Immature natural killer cell (primary cell): ENCODE results near the gene TRIM8. TPM values are rescaled to one million over a fixed set of nuclear protein-coding genes. Genes with fewer than 3 reads are reported as not detected.

Experiments used
- DNase-seq, 3 donors: peaks; one replicate each; pipeline ENCODE4 v3.0.0; 2022; ENCODE audit warnings: mixed read lengths in 1 of 3
- H3K27ac Mint-ChIP-seq, 6 donors: one replicate each; pipeline ENCODE4 v1.8.0; 2020; ENCODE audit warnings: mixed read lengths in 6 of 6, mild to moderate bottlenecking in 5 of 6, inconsistent platforms in 4 of 6, moderate library complexity in 3 of 6
- H3K27me3 Mint-ChIP-seq, 3 donors: one replicate each; pipeline ENCODE4 v1.8.0; 2020 to 2021; ENCODE audit warnings: low read depth in 3 of 3, mild to moderate bottlenecking in 3 of 3, mixed read lengths in 3 of 3, moderate library complexity in 3 of 3, inconsistent platforms in 1 of 3
- H3K36me3 Mint-ChIP-seq, 3 donors: one replicate each; pipeline ENCODE4 v1.8.0; 2020; ENCODE audit warnings: mixed read lengths in 3 of 3, inconsistent platforms in 2 of 3, mild to moderate bottlenecking in 2 of 3
- H3K4me1 Mint-ChIP-seq, 2 donors: one replicate each; pipeline ENCODE4 v1.8.0; 2020; ENCODE audit warnings: inconsistent platforms in 2 of 2, mild to moderate bottlenecking in 2 of 2, mixed read lengths in 2 of 2, moderate library complexity in 1 of 2
- H3K4me3 Mint-ChIP-seq, 5 donors: one replicate each; pipeline ENCODE4 v1.8.0; 2020; ENCODE audit warnings: mild to moderate bottlenecking in 5 of 5, mixed read lengths in 5 of 5, inconsistent platforms in 3 of 5, moderate library complexity in 3 of 5
- H3K9me3 Mint-ChIP-seq, 6 donors: one replicate each; pipeline ENCODE4 v1.8.0; 2020; ENCODE audit warnings: mild to moderate bottlenecking in 6 of 6, mixed read lengths in 6 of 6, inconsistent platforms in 4 of 6, moderate library complexity in 3 of 6
- polyA plus RNA-seq, 3 donors: library from polyadenylated mRNA; unstranded; fragments of 300-500 nt; fragmentation: Illumina TruSeq; gene quantifications; one replicate each; pipeline ENCODE4 v1.2.3, GENCODE V29; 2021

The TRIM8 gene
- polyA plus RNA-seq, 3 donors from 2014 or later: 30.5 to 78.8 (median 39.2) TPM

- Mint-ChIP-seq H3K27me3 (peaks cover 0 to 3% (median 0%) of the 10 kb centered on the region in 3 donors), H3K9me3 (no peaks in the 10 kb centered on the region), H3K27ac (peak overlapping the region in 2 of 6 donors; percentile 12 to 84), H3K4me3 (no peak overlapping the region), H3K36me3 (no peaks in the 10 kb centered on the region), H3K4me1 (peaks cover 4 to 9% of the 10 kb centered on the region in 2 donors)
- no peak for DNase-seq
Measured at GRCh38 chr10:102668326-102669107, 24.2 kb downstream of the TRIM8 start.

GRCh38 chr10:102669206-102670064 lies 25.2 kb downstream of the TRIM8 start:
- DNase-seq: no peak
- Mint-ChIP-seq H3K27me3 (peaks cover 3 to 11% (median 3%) of the 10 kb centered on the region in 3 donors), H3K9me3 (no peaks in the 10 kb centered on the region), H3K4me1 (peaks cover 13 to 18% of the 10 kb centered on the region in 2 donors), H3K4me3 (no peak overlapping the region), H3K27ac (peak overlapping the region in 2 of 6 donors; percentile 14 to 51), H3K36me3 (no peaks in the 10 kb centered on the region)

- DNase-seq: no peak
- Mint-ChIP-seq H3K36me3 (no peaks in the 10 kb centered on the region), H3K4me1 (peaks cover 20 to 25% of the 10 kb centered on the region in 2 donors), H3K9me3 (no peaks in the 10 kb centered on the region), H3K27ac (peak overlapping the region in 2 of 6 donors; percentile 14 to 51), H3K4me3 (no peak overlapping the region), H3K27me3 (peaks cover 3 to 11% (median 3%) of the 10 kb centered on the region in 3 donors)
Measured at GRCh38 chr10:102670065-102670670, 25.9 kb downstream of the TRIM8 start.

GRCh38 chr10:102670871-102671434 lies 26.7 kb downstream of the TRIM8 start:
- Mint-ChIP-seq H3K4me1 (peaks cover 28 to 33% of the 10 kb centered on the region in 2 donors), H3K27ac (peak overlapping the region in 1 of 6 donors; percentile 28), H3K36me3 (no peaks in the 10 kb centered on the region), H3K4me3 (no peak overlapping the region), H3K27me3 (peaks cover 3 to 11% (median 3%) of the 10 kb centered on the region in 3 donors), H3K9me3 (no peaks in the 10 kb centered on the region)
- no peak for DNase-seq

GRCh38 chr10:102673236-102673818 lies 29.0 kb downstream of the TRIM8 start:
- no peak for DNase-seq
- Mint-ChIP-seq H3K27ac (peak overlapping the region; percentile 85 to 90 (median 88)), H3K4me1 (peaks cover 40 to 47% of the 10 kb centered on the region in 2 donors), H3K4me3 (peak overlapping the region; percentile 76 to 93 (median 86)), H3K9me3 (no peaks in the 10 kb centered on the region), H3K36me3 (no peaks in the 10 kb centered on the region), H3K27me3 (peaks cover 3 to 10% (median 5%) of the 10 kb centered on the region in 3 donors)

GRCh38 chr10:102673819-102674511 lies 29.7 kb downstream of the TRIM8 start:
- Mint-ChIP-seq H3K27me3 (peaks cover 3 to 10% (median 5%) of the 10 kb centered on the region in 3 donors), H3K4me3 (peak overlapping the region; percentile 76 to 93 (median 86)), H3K36me3 (no peaks in the 10 kb centered on the region), H3K27ac (peak overlapping the region; percentile 85 to 90 (median 88)), H3K9me3 (no peaks in the 10 kb centered on the region), H3K4me1 (peaks cover 44 to 53% of the 10 kb centered on the region in 2 donors)
- peak; percentile 70 to 77 (median 72) for DNase-seq

GRCh38 chr10:102674566-102674965 lies 30.3 kb downstream of the TRIM8 start:
- peaks cover 43 to 56% of the 10 kb centered on the region in 2 donors for H3K4me1 Mint-ChIP-seq
- no peaks in the 10 kb centered on the region for H3K36me3 Mint-ChIP-seq
- no peak for DNase-seq
- peak overlapping the region; percentile 65 to 93 (median 81) for H3K4me3 Mint-ChIP-seq
- peaks cover 3 to 10% (median 5%) of the 10 kb centered on the region in 3 donors for H3K27me3 Mint-ChIP-seq
- no peaks in the 10 kb centered on the region for H3K9me3 Mint-ChIP-seq
- H3K27ac Mint-ChIP-seq: peak overlapping the region; percentile 60 to 90 (median 88)

GRCh38 chr10:102675011-102675665 lies 30.9 kb downstream of the TRIM8 start:
- Mint-ChIP-seq H3K4me3 (peak overlapping the region; percentile 65 to 93 (median 81)), H3K4me1 (peaks cover 43 to 56% of the 10 kb centered on the region in 2 donors), H3K36me3 (no peaks in the 10 kb centered on the region), H3K27ac (peak overlapping the region; percentile 60 to 90 (median 88)), H3K27me3 (peaks cover 3 to 12% (median 5%) of the 10 kb centered on the region in 3 donors), H3K9me3 (no peaks in the 10 kb centered on the region)
- DNase-seq: no peak

GRCh38 chr10:102675666-102676533 lies 31.6 kb downstream of the TRIM8 start:
- Mint-ChIP-seq H3K36me3 (no peaks in the 10 kb centered on the region), H3K9me3 (no peaks in the 10 kb centered on the region), H3K4me1 (peaks cover 44 to 56% of the 10 kb centered on the region in 2 donors), H3K27ac (peak overlapping the region; percentile 17 to 88 (median 77)), H3K27me3 (peaks cover 3 to 12% (median 5%) of the 10 kb centered on the region in 3 donors), H3K4me3 (peak overlapping the region; percentile 22 to 93 (median 61))
- DNase-seq: peak; percentile 29 to 41 (median 40)

- H3K27me3 Mint-ChIP-seq: peaks cover 3 to 12% (median 5%) of the 10 kb centered on the region in 3 donors
- H3K36me3 Mint-ChIP-seq: no peaks in the 10 kb centered on the region
- DNase-seq: no peak
- H3K9me3 Mint-ChIP-seq: no peaks in the 10 kb centered on the region
- H3K27ac Mint-ChIP-seq: peak overlapping the region in 4 of 6 donors; percentile 17 to 76 (median 58)
- H3K4me3 Mint-ChIP-seq: peak overlapping the region in 1 of 5 donors; percentile 62
- peaks cover 44 to 56% of the 10 kb centered on the region in 2 donors for H3K4me1 Mint-ChIP-seq
Measured at GRCh38 chr10:102676534-102677315, 32.4 kb downstream of the TRIM8 start.
